ENCODE measurements around the gene TLK2.
"Not testable (repeated sequence)": the region's sequence is repeated elsewhere in the genome, so short reads cannot be mapped to it uniquely, and the experiment has no call there.

TLK2 gene

GRCh38 chr17:62599964-62600657, 121.5 kb downstream of the TLK2 start:
- no peak for DNase-seq (ENCODE audit: low read depth, low spot score)

GRCh38 chr17:62600805-62601204, 122.2 kb downstream of the TLK2 start:
- DNase-seq (ENCODE audit: low read depth, low spot score): no peak

GRCh38 chr17:62601471-62601870, 122.8 kb downstream of the TLK2 start:
- DNase-seq (ENCODE audit: low read depth, low spot score): no peak

GRCh38 chr17:62603783-62604182, 125.2 kb downstream of the TLK2 start:
- not testable (repeated sequence) for DNase-seq (ENCODE audit: low read depth, low spot score)

- no peak for DNase-seq (ENCODE audit: low read depth, low spot score)
Measured at GRCh38 chr17:62605588-62605987, 127.0 kb downstream of the TLK2 start.

- no peak for DNase-seq (ENCODE audit: low read depth, low spot score)
Measured at GRCh38 chr17:62611292-62611691, 132.7 kb downstream of the TLK2 start.

GRCh38 chr17:62611728-62612127, 133.1 kb downstream of the TLK2 start:
- DNase-seq (ENCODE audit: low read depth, low spot score): no peak

- not testable (repeated sequence) for DNase-seq (ENCODE audit: low read depth, low spot score)
Measured at GRCh38 chr17:62612289-62612688, 133.7 kb downstream of the TLK2 start.

- not testable (repeated sequence) for DNase-seq (ENCODE audit: low read depth, low spot score)
Measured at GRCh38 chr17:62613095-62613494, 134.5 kb downstream of the TLK2 start.

GRCh38 chr17:62614142-62614541, 135.5 kb downstream of the TLK2 start:
- no peak for DNase-seq (ENCODE audit: low read depth, low spot score)

GRCh38 chr17:62615503-62615902, 136.9 kb downstream of the TLK2 start:
- no peak for DNase-seq (ENCODE audit: low read depth, low spot score)

GRCh38 chr17:62616993-62617893, 138.6 kb downstream of the TLK2 start:
- DNase-seq (ENCODE audit: low read depth, low spot score): no peak

- no peak for DNase-seq (ENCODE audit: low read depth, low spot score)
Measured at GRCh38 chr17:62617894-62618472, 139.4 kb downstream of the TLK2 start.

- no peak for DNase-seq (ENCODE audit: low read depth, low spot score)
Measured at GRCh38 chr17:62618647-62619416, 140.2 kb downstream of the TLK2 start.

GRCh38 chr17:62619417-62620155, 141.0 kb downstream of the TLK2 start:
- no peak for DNase-seq (ENCODE audit: low read depth, low spot score)

- no peak for DNase-seq (ENCODE audit: low read depth, low spot score)
Measured at GRCh38 chr17:62621223-62621622, 142.6 kb downstream of the TLK2 start.

GRCh38 chr17:62625184-62625869, 146.7 kb downstream of the TLK2 start:
- no peak for DNase-seq (ENCODE audit: low read depth, low spot score)

GRCh38 chr17:62625870-62626200, 147.2 kb downstream of the TLK2 start:
- DNase-seq (ENCODE audit: low read depth, low spot score): no peak

- no peak for DNase-seq (ENCODE audit: low read depth, low spot score)
Measured at GRCh38 chr17:62626719-62627218, 148.1 kb downstream of the TLK2 start.

GRCh38 chr17:62627219-62627903, 148.7 kb downstream of the TLK2 start, which contains the start of gene MRC2:
TSS of gene MRC2 (plus strand) at chr17:62627670. CDS start at chr17:62627803, 133 bp downstream.
- no peak for DNase-seq (ENCODE audit: low read depth, low spot score)
